Neural crest cell (in vitro differentiated cells): Measurements from ENCODE around the gene CRY1. TPM values are rescaled to one million over a fixed set of nuclear protein-coding genes. Genes with fewer than 3 reads are reported as not detected.

Source experiments
- DNase-seq: peaks from one replicate; pipeline ENCODE4 v3.0.0; 2021; ENCODE audit warnings: low read depth, mixed read lengths, low spot score
- H3K27ac Mint-ChIP-seq: one replicate; pipeline ENCODE4 v1.8.0; 2021; ENCODE audit warnings: mild to moderate bottlenecking, mixed read lengths; ENCODE audit not compliant: unreplicated experiment
- H3K27me3 Mint-ChIP-seq: 2 replicates; pipeline ENCODE4 v1.8.0; 2021; ENCODE audit warnings: low read depth, mild to moderate bottlenecking, mixed read lengths
- H3K36me3 Mint-ChIP-seq: 2 replicates; pipeline ENCODE4 v1.8.0; 2021; ENCODE audit warnings: low read depth, mild to moderate bottlenecking, mixed read lengths
- H3K4me1 Mint-ChIP-seq: 2 replicates; pipeline ENCODE4 v1.8.0; 2021; ENCODE audit warnings: mixed read lengths
- H3K4me3 Mint-ChIP-seq: one replicate; pipeline ENCODE4 v1.8.0; 2021; ENCODE audit warnings: mild to moderate bottlenecking, mixed read lengths
- H3K9me3 Mint-ChIP-seq: 2 replicates; pipeline ENCODE4 v1.8.0; 2021; ENCODE audit warnings: mixed read lengths
- total RNA-seq: library from RNA; stranded (reverse); gene quantifications from 2 replicates; pipeline ENCODE4 v1.2.1, GENCODE V29; 2021
- TF ChIP-seq, protein P1 (sequence below): fragments of 200-600 bp; sonication (generic); conservative IDR thresholded peaks from 2 replicates; pipeline ENCODE4 v1.5.0; 2021; ENCODE audit warnings: antibody characterized with exemption, mild to moderate bottlenecking

The CRY1 gene
- total RNA-seq, 1 donor from 2014 or later: 24.8 TPM

DNA sequence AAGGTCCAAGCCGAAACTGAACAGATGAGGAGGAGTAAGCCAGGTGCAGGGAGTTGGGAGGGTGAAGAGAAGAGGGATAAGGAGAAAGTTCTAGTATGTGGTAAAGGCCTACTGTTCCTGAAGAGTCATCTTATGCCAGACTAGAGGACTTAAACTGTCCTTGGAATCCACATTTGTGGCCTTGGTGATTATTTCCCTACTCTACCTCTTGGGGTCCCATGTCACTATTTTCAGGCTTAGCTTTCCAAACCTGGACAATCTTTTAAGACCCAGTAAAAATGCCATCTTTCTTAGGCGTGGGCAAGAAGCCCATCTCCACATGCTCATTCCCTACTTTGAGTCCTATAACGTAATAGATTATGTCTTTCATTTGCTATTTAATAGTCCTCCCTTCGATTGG is 40.1 kb upstream of the CRY1 start:
- H3K9me3 Mint-ChIP-seq: no peaks in the 10 kb centered on the region
- peak overlapping the region; percentile 54 for H3K27ac Mint-ChIP-seq
- no peak overlapping the region for H3K4me3 Mint-ChIP-seq
- peaks cover 21% of the 10 kb centered on the region for H3K4me1 Mint-ChIP-seq
- TF ChIP-seq, protein P1, sequence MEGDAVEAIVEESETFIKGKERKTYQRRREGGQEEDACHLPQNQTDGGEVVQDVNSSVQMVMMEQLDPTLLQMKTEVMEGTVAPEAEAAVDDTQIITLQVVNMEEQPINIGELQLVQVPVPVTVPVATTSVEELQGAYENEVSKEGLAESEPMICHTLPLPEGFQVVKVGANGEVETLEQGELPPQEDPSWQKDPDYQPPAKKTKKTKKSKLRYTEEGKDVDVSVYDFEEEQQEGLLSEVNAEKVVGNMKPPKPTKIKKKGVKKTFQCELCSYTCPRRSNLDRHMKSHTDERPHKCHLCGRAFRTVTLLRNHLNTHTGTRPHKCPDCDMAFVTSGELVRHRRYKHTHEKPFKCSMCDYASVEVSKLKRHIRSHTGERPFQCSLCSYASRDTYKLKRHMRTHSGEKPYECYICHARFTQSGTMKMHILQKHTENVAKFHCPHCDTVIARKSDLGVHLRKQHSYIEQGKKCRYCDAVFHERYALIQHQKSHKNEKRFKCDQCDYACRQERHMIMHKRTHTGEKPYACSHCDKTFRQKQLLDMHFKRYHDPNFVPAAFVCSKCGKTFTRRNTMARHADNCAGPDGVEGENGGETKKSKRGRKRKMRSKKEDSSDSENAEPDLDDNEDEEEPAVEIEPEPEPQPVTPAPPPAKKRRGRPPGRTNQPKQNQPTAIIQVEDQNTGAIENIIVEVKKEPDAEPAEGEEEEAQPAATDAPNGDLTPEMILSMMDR: no peak
- no peak for DNase-seq
- peaks cover 8% of the 10 kb centered on the region for H3K27me3 Mint-ChIP-seq
- H3K36me3 Mint-ChIP-seq: no peaks in the 10 kb centered on the region

DNA sequence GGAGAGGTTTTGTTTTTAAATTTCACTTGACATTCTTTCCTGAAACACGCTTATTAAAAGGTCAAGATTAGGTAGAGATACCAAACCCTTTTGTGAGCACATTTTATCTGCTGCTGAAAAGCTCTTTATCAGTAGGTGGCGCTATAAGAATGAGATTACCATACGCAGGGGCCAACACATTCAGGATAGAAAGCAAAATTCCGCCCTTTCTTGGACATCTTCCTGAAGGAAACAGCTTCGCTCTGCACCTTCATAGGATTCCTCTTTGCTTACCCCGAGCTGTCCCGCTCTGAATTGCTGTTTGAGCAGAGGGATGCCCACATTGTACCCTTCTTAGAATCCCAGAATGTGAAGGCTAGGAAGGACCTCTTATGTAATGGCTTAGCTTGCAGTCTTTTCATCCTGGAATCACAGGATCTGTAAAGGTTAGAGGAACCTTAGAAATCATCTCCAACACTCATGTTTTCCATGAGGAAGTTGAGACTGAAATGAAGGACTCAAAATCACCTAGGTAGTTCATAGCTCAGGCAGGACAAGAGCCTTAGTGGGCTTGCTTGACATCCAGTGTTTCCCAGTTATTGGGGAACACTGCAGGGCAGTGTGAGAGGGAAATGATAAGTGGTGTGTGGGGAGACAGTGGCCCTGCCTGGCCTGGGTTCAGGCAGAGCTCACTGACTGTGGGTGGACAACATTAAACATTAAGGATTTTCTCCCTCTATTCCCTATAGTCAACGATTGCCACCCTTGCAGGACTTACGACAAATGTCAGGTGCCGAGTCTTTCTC is 38.7 kb upstream of the CRY1 start:
- DNase-seq: peak; percentile 36
- Mint-ChIP-seq H3K4me3 (no peak overlapping the region), H3K4me1 (peaks cover 24% of the 10 kb centered on the region), H3K36me3 (no peaks in the 10 kb centered on the region), H3K27ac (peak overlapping the region; percentile 39), H3K27me3 (peaks cover 8% of the 10 kb centered on the region), H3K9me3 (no peaks in the 10 kb centered on the region)
- TF ChIP-seq, protein P1: peak; percentile 94

DNA sequence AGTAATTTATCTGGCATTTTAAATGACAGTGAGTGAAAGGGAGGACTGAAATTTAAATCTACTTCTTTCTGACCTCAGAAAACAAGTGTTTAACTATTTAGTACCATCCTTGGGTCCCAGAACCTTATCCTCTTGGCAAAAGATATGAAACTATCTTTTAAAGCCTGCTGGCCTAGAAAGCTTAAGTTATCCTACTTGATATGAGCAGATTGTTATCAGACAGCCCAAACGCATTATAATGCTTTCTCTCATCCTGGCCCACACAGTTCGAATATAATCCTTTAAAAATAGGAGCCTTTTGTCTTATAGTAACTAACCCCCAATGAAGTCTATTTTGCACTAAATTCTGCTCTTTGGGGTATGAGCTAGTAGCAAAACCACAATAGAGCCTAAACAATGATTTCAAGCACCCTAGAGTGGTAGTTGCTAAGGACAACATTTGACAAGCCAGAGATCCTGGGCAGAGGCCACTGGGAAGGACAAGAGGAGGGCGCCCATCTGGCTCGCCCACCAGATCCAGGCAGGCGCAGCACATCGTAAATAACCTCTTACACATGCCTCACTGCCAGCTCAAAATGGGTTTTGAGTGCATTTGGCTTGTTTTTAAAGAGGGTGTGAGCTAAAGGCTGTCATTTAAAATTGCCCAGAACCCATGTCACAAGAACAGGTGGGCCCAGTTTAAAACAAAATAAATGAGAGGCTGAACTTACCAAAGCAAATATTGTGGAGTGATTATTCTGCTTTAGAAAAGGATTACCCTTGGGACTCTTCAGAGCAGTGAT is 37.7 kb upstream of the CRY1 start:
- Mint-ChIP-seq H3K9me3 (no peaks in the 10 kb centered on the region), H3K27me3 (peaks cover 15% of the 10 kb centered on the region), H3K4me1 (peaks cover 28% of the 10 kb centered on the region), H3K36me3 (no peaks in the 10 kb centered on the region), H3K4me3 (no peak overlapping the region), H3K27ac (no peak overlapping the region)
- TF ChIP-seq, protein P1: no peak
- DNase-seq: no peak

DNA sequence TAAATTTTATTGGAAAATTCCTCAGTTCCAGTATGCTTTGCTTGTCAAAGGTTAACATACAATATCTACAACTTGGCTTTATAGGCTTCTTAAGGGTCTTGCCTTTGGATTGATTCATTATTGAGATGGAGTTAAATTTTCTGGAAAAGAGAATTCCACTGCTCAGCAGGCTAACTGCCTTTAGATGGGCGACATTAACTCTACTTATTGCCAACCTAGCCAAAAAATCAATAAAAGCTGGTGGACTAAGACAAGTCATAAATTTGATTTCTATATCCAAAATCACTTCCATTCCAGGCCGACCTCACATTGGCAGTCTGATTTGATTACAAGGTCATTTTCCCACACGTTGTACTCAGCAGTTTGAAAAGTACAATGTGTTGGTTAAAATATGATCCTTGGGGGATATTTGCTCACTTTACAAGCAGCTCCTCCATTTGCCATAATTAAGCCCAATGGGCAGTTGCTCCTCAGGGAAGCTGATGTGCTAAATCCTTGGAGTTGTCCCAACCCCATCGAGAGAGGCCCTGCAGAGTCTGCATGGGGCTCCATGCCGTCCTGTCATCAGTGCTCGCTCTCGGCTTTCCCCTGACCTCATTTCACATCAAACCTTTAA is 36.1 kb upstream of the CRY1 start:
- Mint-ChIP-seq H3K4me3 (no peak overlapping the region), H3K9me3 (no peaks in the 10 kb centered on the region), H3K36me3 (no peaks in the 10 kb centered on the region), H3K27me3 (peaks cover 23% of the 10 kb centered on the region), H3K27ac (no peak overlapping the region), H3K4me1 (peaks cover 28% of the 10 kb centered on the region)
- TF ChIP-seq, protein P1: no peak
- no peak for DNase-seq

DNA sequence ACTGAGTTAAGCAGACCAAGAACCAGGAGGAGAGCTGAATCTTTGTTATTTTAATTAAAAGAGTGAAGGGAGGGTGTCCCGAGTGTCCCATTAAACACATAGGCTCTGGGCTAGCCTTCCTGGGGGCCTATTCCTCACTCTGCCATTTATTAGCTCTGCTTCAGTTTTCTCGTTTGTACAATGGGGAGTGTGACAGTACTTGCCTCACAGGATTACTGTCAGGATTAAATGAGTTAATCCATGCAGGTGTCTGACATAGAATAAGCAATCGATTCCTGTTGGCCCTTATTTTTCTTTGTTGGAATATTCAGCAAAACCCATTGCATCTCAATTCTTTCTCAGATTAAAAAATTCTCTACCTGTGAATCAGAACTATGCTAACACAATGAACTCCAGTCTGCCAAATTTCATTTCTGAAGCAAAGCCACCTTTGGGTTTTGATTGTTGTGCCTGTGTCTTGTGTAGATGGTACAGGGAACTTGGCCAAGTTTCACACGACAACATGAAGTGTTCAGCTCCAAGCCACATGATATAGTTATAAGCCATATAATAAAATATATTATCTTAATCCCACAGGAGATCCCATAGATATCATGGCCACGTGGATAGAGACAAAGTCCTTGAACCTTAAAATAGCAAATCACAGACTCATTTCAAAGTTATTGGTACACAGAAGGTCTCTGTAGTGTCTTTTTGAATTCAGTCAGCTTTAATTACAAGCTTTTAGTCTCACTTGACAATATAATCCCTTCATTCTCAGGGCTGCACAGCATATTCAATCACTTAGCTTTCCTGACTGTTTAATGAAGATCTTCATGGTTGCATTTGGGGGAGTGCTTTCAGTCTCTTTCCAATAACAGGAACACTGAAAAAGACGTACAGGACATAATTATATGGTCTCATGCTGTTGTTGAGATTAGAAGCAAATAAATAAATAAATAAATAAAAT is 34.4 kb upstream of the CRY1 start:
- TF ChIP-seq, protein P1: no peak
- peaks cover 28% of the 10 kb centered on the region for H3K4me1 Mint-ChIP-seq
- no peaks in the 10 kb centered on the region for H3K9me3 Mint-ChIP-seq
- no peak for DNase-seq
- peaks cover 31% of the 10 kb centered on the region for H3K27me3 Mint-ChIP-seq
- H3K4me3 Mint-ChIP-seq: no peak overlapping the region
- H3K36me3 Mint-ChIP-seq: no peaks in the 10 kb centered on the region
- no peak overlapping the region for H3K27ac Mint-ChIP-seq
